ENCODE results near the gene IL37. TPM values are rescaled to one million over a fixed set of nuclear protein-coding genes. Genes with fewer than 3 reads are reported as not detected.

The IL37 gene
- total RNA-seq, 2 donors from 2014 or later, result not detected

DNA sequence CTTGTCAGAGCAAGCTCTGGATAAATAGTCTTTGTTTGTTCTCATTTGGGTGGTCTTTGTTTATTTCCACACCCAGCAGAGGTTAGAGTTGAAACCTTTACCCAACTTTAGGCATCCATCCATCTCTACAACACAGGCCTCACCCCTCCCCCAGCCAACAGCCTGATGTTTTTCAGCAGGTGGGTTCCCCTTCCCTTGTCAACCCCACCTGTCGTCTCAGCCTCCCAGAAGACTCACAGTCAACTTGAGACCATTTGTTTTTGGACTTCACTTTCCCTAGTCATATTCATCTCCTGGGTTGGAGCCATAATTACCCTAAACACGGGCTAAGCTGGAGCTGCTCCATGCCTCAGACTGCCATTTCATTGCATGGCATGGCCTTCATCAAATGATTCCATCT, 35.1 kb downstream of the IL37 start:
- intact Hi-C loops (cut with DNase I), result no loop called here
- DNase-seq (ENCODE audit: low spot score), result no peak

DNA sequence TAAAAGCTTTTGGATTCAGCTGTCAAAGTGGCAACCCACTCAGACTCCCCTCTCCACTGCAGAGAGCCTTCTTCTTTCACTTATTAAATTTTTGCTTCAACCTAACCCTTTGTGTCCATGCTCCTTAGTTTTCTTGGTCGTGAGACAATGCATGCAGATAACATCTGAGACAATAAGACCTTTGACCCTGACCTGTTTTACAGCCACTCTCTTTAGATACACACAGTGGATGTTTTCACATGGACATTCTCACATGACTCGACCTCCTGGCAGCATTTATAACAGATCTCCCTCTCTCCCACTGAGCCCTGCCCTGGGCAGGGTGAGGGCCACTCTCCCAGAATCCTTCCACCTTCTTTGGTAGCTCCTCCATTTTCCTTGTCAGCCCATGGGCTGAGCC, 36.4 kb downstream of the IL37 start:
- intact Hi-C loops (cut with DNase I), result no loop called here

DNA sequence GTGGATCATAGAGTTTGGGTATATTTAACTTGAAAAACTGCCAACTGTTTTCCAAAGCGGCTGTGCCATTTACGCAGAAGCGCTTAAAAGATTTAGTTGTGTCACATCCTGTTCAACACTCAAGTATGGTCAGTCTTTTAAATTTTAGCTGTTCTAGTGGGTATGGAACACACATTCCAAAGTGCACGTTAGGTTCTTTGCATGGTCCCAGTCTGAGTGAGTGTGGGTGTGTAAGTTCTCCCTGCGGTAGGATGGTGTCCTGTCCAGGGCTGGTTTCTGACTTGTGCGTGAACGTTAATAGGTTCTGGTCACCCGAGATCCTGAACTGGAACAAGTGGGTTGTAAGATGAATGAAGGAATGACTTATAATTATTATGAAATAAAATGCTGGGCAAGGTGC, 38.5 kb downstream of the IL37 start:
- intact Hi-C loops (cut with DNase I), result no loop called here
- DNase-seq (ENCODE audit: low spot score), result no peak

More for the DNA sequence above, 36.4 kb downstream of the IL37 start:
- DNase-seq (ENCODE audit: low spot score), result no peak

DNA sequence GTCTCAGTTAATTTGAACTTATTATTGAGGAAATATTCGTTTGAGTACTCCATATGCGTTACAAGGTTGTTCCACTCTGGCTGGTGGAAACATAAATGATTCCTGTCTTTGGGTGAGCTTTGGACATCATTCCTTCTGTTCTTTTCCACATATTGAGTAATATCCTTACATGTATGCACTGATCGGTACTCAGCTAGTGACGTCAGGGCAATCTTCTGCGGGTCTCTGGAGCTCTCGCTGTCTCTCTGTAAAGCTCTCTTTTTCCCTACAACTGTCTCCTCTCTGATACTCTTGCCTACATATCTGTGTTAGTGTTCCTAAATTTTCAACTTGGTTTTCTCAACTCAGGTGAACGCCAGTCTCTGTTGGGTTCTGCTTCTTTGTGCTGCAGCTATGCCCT, 43.4 kb downstream of the IL37 start:
- intact Hi-C loops (cut with DNase I), result no loop called here
- DNase-seq (ENCODE audit: low spot score), result no peak

DNA sequence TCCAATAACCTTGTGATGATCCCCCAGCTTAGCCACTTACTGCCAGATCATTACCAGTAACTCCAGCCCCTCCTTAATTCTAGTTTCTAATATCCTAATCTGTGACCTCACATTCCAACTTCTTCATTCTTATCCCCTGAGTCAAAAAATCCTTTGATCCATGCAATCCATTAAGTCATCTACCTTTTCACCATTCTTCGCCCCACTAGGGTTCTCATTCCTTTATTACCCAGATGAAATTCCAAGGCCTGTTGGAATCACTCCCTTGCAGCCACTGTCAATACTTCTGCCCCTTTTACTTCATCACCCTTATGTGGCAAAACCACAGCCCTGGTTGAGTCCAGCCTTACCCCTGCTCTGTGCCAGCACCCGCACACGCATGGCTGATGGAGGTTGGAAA, 46.5 kb downstream of the IL37 start:
- no peak for DNase-seq (ENCODE audit: low spot score)
- intact Hi-C loops (cut with DNase I), result no loop called here

DNA sequence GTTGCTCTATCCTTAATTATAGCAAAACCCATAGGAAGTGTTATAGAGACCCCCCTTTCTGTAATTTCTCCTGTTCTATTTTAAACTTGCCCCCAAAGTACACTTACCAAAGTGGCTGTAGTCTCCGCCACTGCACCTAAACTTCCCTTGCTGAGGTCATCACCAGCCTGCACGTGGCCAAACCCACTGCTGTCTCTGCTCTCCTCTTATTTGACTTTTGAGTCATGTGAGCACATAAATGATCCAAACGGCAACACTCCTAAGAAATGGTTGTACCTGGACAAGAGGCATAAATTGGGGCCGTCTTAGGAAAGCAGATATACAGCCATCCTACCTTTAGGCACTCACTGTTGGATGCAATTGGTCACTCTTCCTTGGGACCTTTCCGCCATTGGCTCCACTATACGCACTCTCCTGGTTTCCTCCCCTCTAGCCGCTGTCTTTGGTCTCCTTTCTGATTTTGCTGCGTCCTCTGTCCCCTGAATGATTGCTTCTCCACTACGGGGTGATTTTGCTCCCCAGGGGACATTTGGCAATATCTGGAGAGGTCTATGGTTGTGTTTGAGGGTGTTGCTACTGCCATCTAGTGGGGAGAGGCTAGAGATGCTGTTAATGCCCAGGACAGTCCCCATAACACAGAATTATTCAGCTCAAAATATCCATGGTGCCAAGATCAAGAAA, 47.6 kb downstream of the IL37 start:
- no peak for DNase-seq (ENCODE audit: low spot score)
- intact Hi-C loops (cut with DNase I), result no loop called here

DNA sequence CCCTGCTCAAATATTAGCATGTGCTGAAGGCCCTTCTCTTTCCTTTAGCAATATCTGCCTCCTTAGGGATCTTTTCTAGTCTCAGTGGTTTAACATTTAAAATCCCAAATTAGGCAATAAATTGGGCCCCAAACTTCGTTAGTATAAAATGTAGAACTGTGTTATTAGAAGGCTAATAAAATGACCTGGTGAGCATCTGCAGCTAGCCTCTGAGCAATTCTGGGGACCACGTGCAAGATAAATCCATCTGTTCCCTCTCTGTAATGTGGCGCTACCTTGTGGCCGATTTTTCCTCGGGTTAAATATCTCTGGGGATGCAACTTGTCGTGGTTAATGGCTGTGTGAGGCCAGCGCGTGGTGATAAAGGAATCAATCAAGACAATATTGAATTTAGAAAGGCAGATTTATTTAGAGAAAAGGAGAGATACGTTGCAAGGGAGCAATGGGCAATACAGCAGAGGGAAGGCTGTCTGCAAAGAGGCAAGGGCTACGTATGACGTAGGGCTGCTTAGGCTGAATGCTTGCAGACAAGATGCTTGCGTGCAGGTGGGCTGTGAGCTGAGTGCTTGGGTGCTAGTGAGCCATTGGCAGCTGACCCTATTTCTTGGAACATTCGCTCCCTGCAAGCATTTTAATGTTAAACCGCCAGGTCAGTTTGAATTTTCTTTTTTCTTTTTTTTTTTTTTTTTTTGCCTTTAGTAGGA, 48.3 kb downstream of the IL37 start:
- intact Hi-C loops (cut with DNase I), result no loop called here
- DNase-seq (ENCODE audit: low spot score), result no peak

DNA sequence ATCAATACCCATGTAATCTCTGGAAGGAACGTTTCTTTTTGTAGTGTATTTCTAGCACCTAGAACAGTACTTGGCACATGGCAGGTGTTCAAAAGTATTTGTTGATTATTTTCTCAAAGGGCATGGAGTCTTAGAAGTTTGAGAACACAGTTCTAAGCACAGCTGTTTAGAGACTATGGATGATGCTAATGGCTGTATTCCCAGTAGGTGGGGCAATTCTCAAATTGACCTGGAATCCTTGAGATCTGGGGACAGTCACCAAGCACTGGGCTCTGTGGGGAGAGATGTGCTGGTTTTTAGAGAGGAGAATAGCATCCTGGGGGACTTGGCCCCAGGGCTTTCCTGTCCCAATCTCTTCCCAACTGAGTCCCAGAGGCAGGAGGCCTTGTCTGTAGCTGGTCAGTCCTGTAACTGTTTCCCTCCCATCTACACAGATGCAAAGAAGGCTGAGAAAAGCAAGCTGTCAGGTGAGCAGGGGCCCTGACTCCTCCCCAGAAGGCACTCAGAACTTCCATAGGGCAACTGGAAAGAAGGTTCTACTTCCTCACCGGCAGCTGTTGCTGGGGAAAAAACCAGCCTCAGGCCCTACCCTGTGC, 49.4 kb downstream of the IL37 start:
- DNase-seq (ENCODE audit: low spot score), result no peak

DNA sequence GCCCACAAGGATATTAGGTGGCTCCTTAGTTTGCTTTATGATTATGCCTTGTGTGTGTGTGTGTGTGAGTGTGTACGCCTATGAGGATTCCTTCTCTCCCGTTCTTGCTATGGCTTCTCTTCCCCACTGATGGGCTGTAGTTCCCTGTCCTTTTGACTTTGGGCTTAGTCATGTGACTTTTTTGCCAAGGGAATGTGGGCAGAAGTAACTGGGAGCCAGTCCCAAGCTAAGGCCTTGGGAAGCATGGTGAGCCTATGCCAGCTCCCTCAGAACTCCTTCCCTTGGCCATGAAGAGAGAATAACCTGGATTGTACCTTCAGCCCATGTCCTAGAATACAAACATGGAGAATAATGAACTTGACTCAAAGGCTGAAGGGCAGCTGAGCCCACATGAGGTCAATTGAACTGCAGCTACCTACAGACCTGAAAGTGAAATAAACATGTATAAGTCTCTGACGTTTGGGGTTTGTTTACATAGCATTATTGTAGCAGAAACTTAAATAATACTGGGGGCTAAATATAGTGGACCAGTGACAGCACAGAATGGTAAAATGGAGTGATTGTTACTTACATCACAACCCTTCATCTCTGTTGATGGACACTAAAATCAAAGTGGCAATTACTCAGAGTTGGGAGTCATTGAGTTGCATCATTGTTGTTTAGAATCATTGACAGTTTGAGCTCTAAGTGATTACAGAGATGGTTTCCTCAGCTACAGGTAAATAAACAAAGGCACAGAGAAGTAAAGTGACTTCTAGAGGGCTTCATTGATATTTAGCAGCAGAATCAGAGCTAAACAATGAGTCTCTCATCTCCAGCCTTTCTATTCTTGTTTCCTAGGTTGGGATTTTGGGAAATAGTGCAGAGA, 51.6 kb downstream of the IL37 start:
- no peak for DNase-seq (ENCODE audit: low spot score)
- intact Hi-C loops (cut with DNase I), result no loop called here

More for the DNA sequence above, 49.4 kb downstream of the IL37 start:
- intact Hi-C loops (cut with DNase I), result no loop called here

DNA sequence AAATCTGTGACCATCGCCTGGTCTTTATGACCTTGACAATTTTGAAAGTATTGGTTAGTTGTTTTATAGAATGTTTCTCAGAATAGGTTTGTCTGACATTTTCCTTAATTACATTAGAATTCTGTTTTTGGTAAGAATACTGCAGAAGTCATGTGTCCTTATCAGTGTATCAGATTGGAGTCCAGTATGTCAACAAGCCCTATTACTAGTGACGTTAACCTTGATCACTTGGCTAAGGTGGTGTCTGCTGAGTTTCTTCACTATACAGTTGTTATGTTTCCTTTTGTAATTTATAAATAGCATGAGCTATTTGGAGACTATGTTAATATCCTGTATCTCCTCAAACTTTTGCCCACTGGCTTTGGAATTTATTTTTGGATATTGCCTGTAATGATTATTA, 56.1 kb downstream of the IL37 start:
- intact Hi-C loops (cut with DNase I), result no loop called here
- DNase-seq (ENCODE audit: low spot score), result no peak

Other genes with a start within 250 kb of the IL37 start
- gene NT5DC4, start 190.1 kb upstream of the IL37 start, total RNA-seq, result not detected
- gene CKAP2L, start 146.6 kb upstream of the IL37 start, total RNA-seq, result under 1 TPM; 0.24 to 0.65 TPM
- not detected for gene IL1A, start 126.7 kb upstream of the IL37 start, total RNA-seq
- 1 to 10 TPM; 1.0 to 1.1 TPM for gene IL1B, start 74.4 kb upstream of the IL37 start, total RNA-seq
- not detected for gene IL36G, start 66.8 kb downstream of the IL37 start, total RNA-seq
- gene IL36A, start 94.3 kb downstream of the IL37 start, total RNA-seq, result not detected
- not detected for gene IL36B, start 141.7 kb downstream of the IL37 start, total RNA-seq
- not detected for gene IL36RN, start 148.0 kb downstream of the IL37 start, total RNA-seq
- gene IL1F10, start 156.8 kb downstream of the IL37 start, total RNA-seq, result not detected
- 1 to 10 TPM; 1.7 to 3.0 TPM for gene IL1RN, start 216.4 kb downstream of the IL37 start, total RNA-seq

Measured in posterior vena cava (tissue), 2 donors.